Trophoblast cell (in vitro differentiated cells and primary cell): ENCODE measurements around the gene LMAN2.

Experiments used
- DNase-seq, 2 donors: peaks; one replicate each; pipeline ENCODE4 v3.0.0-alpha.2; 2016
- H2AFZ ChIP-seq: 2 replicates; pipeline ENCODE4 v1.6.1; 2013; ENCODE audit warnings: low read length, moderate library complexity, mild to moderate bottlenecking; ENCODE audit not compliant: insufficient read depth, poor library complexity
- H2AK5ac ChIP-seq: 2 replicates; pipeline ENCODE4 v1.6.1; 2013; ENCODE audit warnings: mild to moderate bottlenecking, low read length
- H2BK120ac ChIP-seq: 2 replicates; pipeline ENCODE4 v1.6.1; 2013; ENCODE audit warnings: low read length, mild to moderate bottlenecking, moderate library complexity; ENCODE audit not compliant: insufficient read depth, poor library complexity
- H2BK12ac ChIP-seq: 2 replicates; pipeline ENCODE4 v1.6.1; 2013; ENCODE audit warnings: mild to moderate bottlenecking, low read length, moderate library complexity
- H2BK5ac ChIP-seq: 2 replicates; pipeline ENCODE4 v1.6.1; 2013; ENCODE audit warnings: low read length, low read depth, moderate library complexity, mild to moderate bottlenecking; ENCODE audit not compliant: poor library complexity
- H3K14ac ChIP-seq: 2 replicates; pipeline ENCODE4 v1.6.1; 2013; ENCODE audit warnings: mild to moderate bottlenecking, low read length
- H3K18ac ChIP-seq: 2 replicates; pipeline ENCODE4 v1.6.1; 2013; ENCODE audit warnings: mild to moderate bottlenecking, low read length
- H3K23ac ChIP-seq: 2 replicates; pipeline ENCODE4 v1.6.1; 2013; ENCODE audit warnings: low read length
- H3K27ac ChIP-seq: 2 replicates; pipeline ENCODE4 v1.5.1; 2013; ENCODE audit warnings: low read depth, mild to moderate bottlenecking, inconsistent platforms, low read length, moderate library complexity
- H3K27me3 ChIP-seq: 2 replicates; pipeline ENCODE4 v1.6.1; 2013; ENCODE audit warnings: inconsistent platforms, mild to moderate bottlenecking, low read length, moderate library complexity; ENCODE audit not compliant: insufficient read depth
- H3K36me3 ChIP-seq, 2 experiments: 1 replicate in 1 of 2; 2 replicates in 1 of 2; pipeline ENCODE4 v1.6.1; 2013; ENCODE audit warnings: low read length in 2 of 2, mild to moderate bottlenecking in 2 of 2, moderate library complexity in 1 of 2; ENCODE audit not compliant: insufficient read depth in 2 of 2, control insufficient read depth in 1 of 2
- H3K4ac ChIP-seq: 2 replicates; pipeline ENCODE4 v1.6.1; 2013; ENCODE audit warnings: low read depth, mild to moderate bottlenecking, low read length, moderate library complexity
- H3K4me1 ChIP-seq, 2 experiments: 1 replicate in 1 of 2; 2 replicates in 1 of 2; pipeline ENCODE4 v1.6.1; 2013; ENCODE audit warnings: low read length in 2 of 2, mild to moderate bottlenecking in 2 of 2, moderate library complexity in 1 of 2; ENCODE audit not compliant: insufficient read depth in 2 of 2, control insufficient read depth in 1 of 2
- H3K4me2 ChIP-seq: 2 replicates; pipeline ENCODE4 v1.6.1; 2013; ENCODE audit warnings: inconsistent platforms, mild to moderate bottlenecking, low read length, moderate library complexity
- H3K4me3 ChIP-seq: 2 replicates; pipeline ENCODE4 v1.5.1; 2013; ENCODE audit warnings: mild to moderate bottlenecking, low read depth, low read length, inconsistent platforms
- H3K79me1 ChIP-seq: one replicate; pipeline ENCODE4 v1.6.1; 2013; ENCODE audit warnings: low read length
- H3K79me2 ChIP-seq: 2 replicates; pipeline ENCODE4 v1.6.1; 2013; ENCODE audit warnings: low read length, mild to moderate bottlenecking; ENCODE audit not compliant: control insufficient read depth, insufficient read depth, poor library complexity
- H3K9ac ChIP-seq: 2 replicates; pipeline ENCODE4 v1.6.1; 2013; ENCODE audit warnings: mild to moderate bottlenecking, low read length
- H3K9me3 ChIP-seq: 2 replicates; pipeline ENCODE4 v1.6.1; 2013; ENCODE audit warnings: low read depth, mild to moderate bottlenecking, control low read depth, inconsistent platforms, low read length; ENCODE audit not compliant: insufficient read depth
- H4K12ac ChIP-seq: 2 replicates; pipeline ENCODE4 v1.6.1; 2013; ENCODE audit warnings: low read depth, mild to moderate bottlenecking, low read length, moderate library complexity
- H4K8ac ChIP-seq: 2 replicates; pipeline ENCODE4 v1.6.1; 2013; ENCODE audit warnings: low read depth, mild to moderate bottlenecking, low read length, moderate library complexity
- H4K91ac ChIP-seq: one replicate; pipeline ENCODE4 v1.6.1; 2013; ENCODE audit warnings: low read depth, mild to moderate bottlenecking, low read length, moderate library complexity
- WGBS: extraction: QIAGEN DNeasy Blood & Tissue Kit; methylation state at CpG from one replicate; pipeline ENCODE4 v1.1.7; 2013; ENCODE audit warnings: missing lambda C conversion rate; ENCODE audit not compliant: insufficient read length, insufficient coverage; ENCODE audit errors: extremely low coverage; 5-methylcytosine and 5-hydroxymethylcytosine counted together

The LMAN2 gene

DNA sequence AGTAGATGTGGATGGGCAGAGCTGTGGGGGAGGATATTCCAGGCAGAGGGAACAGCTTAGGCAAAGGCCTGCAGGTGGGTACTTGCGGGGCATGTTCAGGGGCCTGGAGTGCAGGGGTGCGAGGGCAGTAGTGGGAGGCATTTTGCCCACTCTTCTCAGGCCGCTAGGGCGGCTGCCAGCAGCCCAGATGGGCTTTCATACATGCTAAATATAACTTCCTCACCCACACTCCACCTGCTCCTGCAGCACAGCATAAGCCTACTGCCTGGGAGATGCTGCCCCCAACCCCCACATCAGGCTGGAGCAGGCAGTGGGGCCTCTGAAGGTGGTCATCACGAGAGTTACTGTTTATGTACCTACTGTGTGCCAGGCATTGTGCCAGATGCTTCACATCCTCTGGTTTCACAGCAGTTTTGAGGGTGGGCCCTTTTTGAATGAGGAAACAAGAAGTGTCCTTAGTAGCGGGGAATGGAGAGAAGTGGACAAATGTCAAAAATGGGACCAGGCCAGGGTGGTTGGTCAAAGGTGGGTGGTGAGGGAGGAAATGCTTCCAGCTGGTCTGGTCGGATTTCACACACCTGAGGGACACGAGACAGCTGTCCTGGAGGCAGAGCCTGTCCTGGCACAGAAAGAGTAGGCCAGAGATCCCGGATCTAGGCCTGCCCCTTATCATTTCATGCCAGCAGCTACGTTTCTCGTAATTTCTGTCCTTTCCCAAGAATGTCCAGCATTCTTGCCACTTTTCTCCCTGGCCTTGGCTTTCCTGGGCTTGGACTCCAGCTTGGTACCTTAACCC lies 18.4 kb upstream of the LMAN2 start:
- Histone ChIP-seq H3K4me2 (no peak overlapping the region), H2AK5ac (no peak overlapping the region), H3K79me2 (peaks cover 7% of the 10 kb centered on the region), H3K27me3 (no peaks in the 10 kb centered on the region), H2AFZ (no peak overlapping the region), H3K9ac (no peak overlapping the region), H4K12ac (no peak overlapping the region), H3K4ac (no peak overlapping the region), H3K18ac (no peak overlapping the region), H4K91ac (no peak overlapping the region), H4K8ac (no peak overlapping the region), H3K9me3 (no peaks in the 10 kb centered on the region), H2BK5ac (no peak overlapping the region), H3K79me1 (peaks cover 14% of the 10 kb centered on the region), H3K4me3 (peak overlapping the region; percentile 26), H3K4me1 (peaks cover 16 to 17% of the 10 kb centered on the region in 2 experiments), H3K27ac (no peak overlapping the region), H2BK120ac (no peak overlapping the region), H3K14ac (no peak overlapping the region), H3K23ac (no peak overlapping the region), H3K36me3 (no peaks in the 10 kb centered on the region), H2BK12ac (no peak overlapping the region)
- no CpG with 5 or more reads among the region's 11 CpGs for WGBS
- DNase-seq = no peak

DNA sequence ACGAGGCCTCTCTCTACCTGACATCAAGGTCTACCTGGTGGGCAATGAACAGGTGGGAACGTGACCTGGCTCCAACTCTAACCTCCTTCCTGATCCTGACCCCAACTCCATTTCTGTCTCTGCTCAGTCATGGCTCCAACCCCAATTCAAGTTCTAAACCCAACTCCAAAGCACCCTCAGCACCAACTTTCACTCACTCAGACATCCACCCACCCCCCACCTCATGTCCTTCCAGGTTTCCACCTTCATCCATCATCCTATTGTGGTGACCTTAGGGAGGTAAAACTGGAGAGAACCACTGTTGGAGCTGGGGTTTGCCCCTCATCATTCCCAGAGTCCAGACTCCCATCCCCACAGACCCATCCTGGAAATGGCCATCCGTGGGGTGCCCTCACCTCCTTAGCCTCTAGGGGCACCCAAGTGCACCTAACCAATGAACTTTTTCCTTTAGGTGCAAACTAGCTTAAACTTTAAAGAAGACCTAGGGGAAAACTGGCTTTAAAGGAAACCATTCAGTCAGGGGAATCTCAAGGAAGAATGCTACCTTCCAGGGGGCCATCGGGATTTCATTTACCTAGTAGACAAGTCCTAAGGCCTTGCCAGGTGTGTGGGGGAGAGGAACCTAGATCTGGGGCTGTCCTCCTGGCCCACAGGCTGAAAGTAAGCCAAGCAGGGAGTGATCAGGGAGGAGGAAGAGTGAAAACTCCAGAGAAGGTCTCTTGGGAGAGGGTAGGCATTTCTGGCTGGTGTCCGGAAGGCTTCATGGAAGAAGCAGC lies 17.6 kb upstream of the LMAN2 start:
- Histone ChIP-seq H3K9ac (no peak overlapping the region), H2AK5ac (no peak overlapping the region), H3K18ac (no peak overlapping the region), H3K36me3 (no peaks in the 10 kb centered on the region), H3K27me3 (no peaks in the 10 kb centered on the region), H2BK12ac (no peak overlapping the region), H3K4ac (no peak overlapping the region), H3K79me2 (peaks cover 7% of the 10 kb centered on the region), H3K9me3 (no peaks in the 10 kb centered on the region), H3K4me1 (peaks cover 16 to 17% of the 10 kb centered on the region in 2 experiments), H3K23ac (no peak overlapping the region), H2BK120ac (no peak overlapping the region), H4K91ac (no peak overlapping the region), H2BK5ac (no peak overlapping the region), H3K79me1 (peaks cover 14% of the 10 kb centered on the region), H3K4me3 (peak overlapping the region; percentile 26), H3K27ac (no peak overlapping the region), H2AFZ (no peak overlapping the region), H3K4me2 (no peak overlapping the region), H4K12ac (no peak overlapping the region), H4K8ac (no peak overlapping the region), H3K14ac (no peak overlapping the region)
- WGBS = no CpG with 5 or more reads among the region's 5 CpGs
- peak in 1 of 2 donors; percentile 30 for DNase-seq

DNA sequence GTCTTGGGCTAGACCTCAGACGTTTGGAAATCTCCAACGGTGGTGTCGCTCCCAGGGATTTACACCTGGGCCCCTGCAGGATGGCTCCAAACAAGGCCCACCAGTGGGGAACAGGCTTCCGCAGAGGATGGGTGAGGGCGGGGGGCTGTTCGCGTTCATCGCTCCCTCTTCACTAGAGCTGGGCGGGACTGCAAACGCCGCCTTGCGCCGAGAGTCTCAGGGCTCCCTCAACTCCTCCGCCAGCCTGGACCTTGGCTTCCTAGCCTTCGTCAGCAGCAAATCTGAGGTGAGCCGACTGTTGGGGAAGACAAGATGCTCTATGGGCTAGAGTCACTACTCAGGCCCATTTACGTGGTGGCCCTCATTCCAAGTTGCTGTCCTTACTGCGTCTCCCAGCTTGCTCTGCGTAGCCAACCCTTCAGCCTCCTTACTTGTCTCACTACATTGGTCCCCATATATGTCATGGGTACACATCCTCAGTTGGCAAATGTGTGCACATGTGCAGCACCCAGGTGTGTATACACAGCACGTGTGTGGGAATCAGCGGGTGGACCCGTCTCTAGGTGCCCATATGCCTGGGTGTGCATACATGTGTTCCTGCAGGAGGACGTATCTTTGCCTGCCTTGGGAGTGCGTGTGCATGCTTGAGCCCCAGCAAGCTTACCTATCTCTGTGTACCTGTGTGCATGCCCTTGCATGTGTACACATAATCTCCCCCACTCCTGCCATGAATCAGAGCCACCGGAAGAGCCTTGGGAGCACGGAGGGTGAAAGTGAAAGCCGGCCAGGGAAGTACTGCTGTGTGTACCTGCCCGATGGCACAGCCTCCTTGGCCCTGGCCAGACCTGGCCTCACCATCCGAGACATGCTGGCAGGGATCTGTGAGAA lies 16.8 kb upstream of the LMAN2 start:
- no peak overlapping the region for H3K18ac ChIP-seq
- H3K4me2 ChIP-seq = no peak overlapping the region
- H4K12ac ChIP-seq = no peak overlapping the region
- no peak overlapping the region for H3K4me3 ChIP-seq
- no CpG with 5 or more reads among the region's 29 CpGs for WGBS
- no peak overlapping the region for H2BK120ac ChIP-seq
- H3K79me2 ChIP-seq = peaks cover 7% of the 10 kb centered on the region
- H4K91ac ChIP-seq = no peak overlapping the region
- H3K36me3 ChIP-seq = no peaks in the 10 kb centered on the region
- H3K79me1 ChIP-seq = peaks cover 14% of the 10 kb centered on the region
- no peak overlapping the region for H3K27ac ChIP-seq
- H4K8ac ChIP-seq = no peak overlapping the region
- no peak overlapping the region for H2AFZ ChIP-seq
- H3K4ac ChIP-seq = no peak overlapping the region
- no peak overlapping the region for H2BK12ac ChIP-seq
- DNase-seq = no peak
- no peak overlapping the region for H3K9ac ChIP-seq
- peaks cover 16 to 17% of the 10 kb centered on the region in 2 experiments for H3K4me1 ChIP-seq
- H2AK5ac ChIP-seq = no peak overlapping the region
- no peak overlapping the region for H3K23ac ChIP-seq
- no peak overlapping the region for H2BK5ac ChIP-seq
- H3K27me3 ChIP-seq = no peaks in the 10 kb centered on the region
- no peaks in the 10 kb centered on the region for H3K9me3 ChIP-seq
- H3K14ac ChIP-seq = no peak overlapping the region

DNA sequence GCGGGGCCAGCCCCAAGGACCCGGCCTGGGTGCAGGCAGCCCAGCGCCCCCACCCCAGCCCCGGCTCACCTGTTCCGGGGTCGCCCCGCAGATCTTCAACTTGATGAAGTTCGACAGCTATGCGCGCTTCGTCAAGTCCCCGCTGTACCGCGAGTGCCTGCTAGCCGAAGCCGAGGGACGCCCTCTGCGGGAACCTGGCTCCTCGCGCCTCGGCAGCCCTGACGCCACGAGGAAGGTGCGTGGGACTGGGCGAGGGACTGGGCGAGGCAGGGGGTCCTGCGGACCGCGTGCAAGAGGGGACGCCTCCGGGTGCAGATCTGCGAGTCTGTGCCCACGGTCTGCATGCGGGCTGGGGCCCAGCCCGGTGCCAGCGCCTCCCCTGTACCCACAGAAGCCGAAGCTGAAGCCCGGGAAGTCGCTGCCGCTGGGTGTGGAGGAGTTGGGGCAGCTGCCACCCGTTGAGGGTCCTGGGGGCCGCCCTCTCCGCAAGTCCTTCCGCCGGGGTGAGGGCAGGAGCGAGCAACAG lies 15.9 kb upstream of the LMAN2 start:
- Histone ChIP-seq H3K9ac (no peak overlapping the region), H2BK12ac (no peak overlapping the region), H2BK5ac (no peak overlapping the region), H2AFZ (peak overlapping the region; percentile 62), H3K4me2 (peak overlapping the region; percentile 74), H3K79me2 (peaks cover 10% of the 10 kb centered on the region), H3K18ac (peak overlapping the region; percentile 34), H3K14ac (peak overlapping the region; percentile 5), H3K27ac (no peak overlapping the region), H3K9me3 (no peaks in the 10 kb centered on the region), H3K4me3 (peak overlapping the region; percentile 52), H3K79me1 (peaks cover 18% of the 10 kb centered on the region), H2BK120ac (no peak overlapping the region), H3K36me3 (no peaks in the 10 kb centered on the region), H4K91ac (no peak overlapping the region), H2AK5ac (no peak overlapping the region), H3K23ac (no peak overlapping the region), H3K4me1 (peaks cover 17 to 21% of the 10 kb centered on the region in 2 experiments), H3K27me3 (no peaks in the 10 kb centered on the region), H3K4ac (no peak overlapping the region), H4K12ac (peak overlapping the region; percentile 1), H4K8ac (peak overlapping the region; percentile 35)
- no peak for DNase-seq
- WGBS = no CpG with 5 or more reads among the region's 46 CpGs
